Measurements from ENCODE around the gene ALDH16A1. TPM values are rescaled to one million over a fixed set of nuclear protein-coding genes. Genes with fewer than 3 reads are reported as not detected.
"Not testable (repeated sequence)": the region's sequence is repeated elsewhere in the genome, so short reads cannot be mapped to it uniquely, and the experiment has no call there.

ALDH16A1 gene
- total RNA-seq, 2 donors from 2014 or later: 16.8 to 17.5 TPM

DNA sequence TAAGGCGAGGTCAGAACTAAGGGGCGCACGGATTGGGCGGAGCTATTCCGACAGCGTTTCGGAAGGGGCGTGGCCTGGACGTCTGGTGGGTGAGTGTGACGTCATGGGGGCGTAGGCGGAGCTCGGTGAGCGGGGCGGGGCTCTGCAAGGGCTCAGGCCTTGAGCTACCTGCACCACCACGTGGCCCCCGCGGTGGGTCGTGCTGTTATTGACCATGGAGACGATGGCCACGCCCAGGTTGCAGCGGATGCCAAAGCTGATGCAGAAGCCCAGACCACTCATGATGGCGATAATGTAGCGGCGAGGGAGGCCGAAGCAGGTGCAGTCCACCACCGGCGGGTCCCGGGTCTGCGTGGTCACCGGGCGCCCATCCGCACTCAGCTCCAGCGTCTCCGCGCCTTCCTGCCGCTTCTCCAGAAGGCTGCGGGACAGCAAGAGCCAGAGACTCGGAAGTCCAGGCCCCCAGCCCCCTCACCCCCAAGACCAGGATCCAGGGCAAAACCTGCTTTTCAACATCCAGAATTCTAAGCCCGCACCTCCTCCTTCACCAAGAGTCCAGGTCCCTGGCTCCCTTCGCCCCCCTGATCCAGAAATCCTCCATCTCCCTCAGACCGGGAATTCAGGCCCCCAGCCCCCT, 16.5 kb upstream of the ALDH16A1 start:
- intact Hi-C loops (cut with DNase I): no loop called here
- ATAC-seq: no peak
- DNase-seq: no peak

DNA sequence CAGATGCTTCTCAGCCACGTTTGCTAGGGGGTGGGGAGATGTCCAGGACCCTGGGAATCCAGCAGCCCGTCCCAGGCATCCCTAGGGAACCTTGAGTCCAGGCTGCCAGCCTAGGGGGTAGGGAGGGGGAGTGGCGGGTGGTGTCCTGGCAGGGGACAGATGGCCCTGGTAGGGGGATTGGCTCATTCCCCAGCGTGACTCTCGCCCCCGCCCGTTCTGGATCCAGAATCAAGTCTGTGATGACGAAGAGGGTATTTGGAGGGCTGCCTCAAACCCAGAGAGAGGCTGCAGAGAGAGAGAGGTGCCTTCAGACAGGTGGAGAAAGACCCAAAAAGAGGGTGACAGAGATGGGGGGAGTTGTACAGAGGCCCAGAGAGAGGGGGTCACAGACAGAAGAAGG, 15.8 kb upstream of the ALDH16A1 start:
- intact Hi-C loops (cut with DNase I): no loop called here
- DNase-seq (no peak), ATAC-seq (no peak)

DNA sequence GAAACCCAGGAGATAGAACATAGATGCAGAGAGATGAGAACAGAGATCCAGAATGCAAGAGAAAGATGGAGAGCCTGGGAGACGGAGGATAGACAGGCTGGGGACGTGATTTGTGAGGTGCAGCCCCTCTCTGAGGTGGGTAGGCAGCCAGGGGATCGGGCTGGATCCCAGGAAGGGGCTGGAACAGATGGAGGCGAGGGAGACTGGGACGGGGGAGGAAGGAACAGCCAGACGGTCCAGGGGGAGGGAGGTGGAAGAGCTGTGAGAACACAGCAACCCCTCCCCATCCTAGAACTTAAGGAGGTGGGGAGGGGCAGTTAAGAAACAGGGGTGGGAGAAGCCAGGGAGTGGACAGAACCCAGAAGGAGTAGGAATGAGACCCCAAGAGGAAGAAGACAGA, 14.8 kb upstream of the ALDH16A1 start:
- intact Hi-C loops (cut with DNase I): no loop called here
- ATAC-seq: no peak
- no peak for DNase-seq

DNA sequence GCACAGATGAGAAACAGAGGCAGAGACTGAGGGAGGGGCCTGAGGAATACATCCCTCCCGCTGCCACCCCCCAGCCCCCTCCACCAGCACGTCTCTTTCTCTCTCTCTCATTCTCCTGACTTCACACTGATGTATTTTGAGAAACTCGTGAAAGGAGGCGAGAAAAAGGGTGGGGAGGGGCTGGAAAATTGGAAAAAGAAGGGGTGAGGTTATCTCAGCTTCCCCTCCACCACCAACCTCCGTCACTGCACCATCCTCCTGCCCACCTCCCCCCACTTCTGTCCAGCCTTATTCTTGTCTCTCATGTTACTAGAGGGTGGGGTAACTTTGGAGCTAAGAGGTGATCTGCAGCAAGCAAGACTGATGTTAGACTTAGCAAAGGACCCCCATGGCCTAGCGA, 13.2 kb upstream of the ALDH16A1 start:
- DNase-seq (no peak), ATAC-seq (no peak)
- intact Hi-C loops (cut with DNase I): loop anchor here (5.0 to 10.0 kb wide), 2 partner anchors 48 to 215 kb away; no protein-coding TSS in a partner anchor

DNA sequence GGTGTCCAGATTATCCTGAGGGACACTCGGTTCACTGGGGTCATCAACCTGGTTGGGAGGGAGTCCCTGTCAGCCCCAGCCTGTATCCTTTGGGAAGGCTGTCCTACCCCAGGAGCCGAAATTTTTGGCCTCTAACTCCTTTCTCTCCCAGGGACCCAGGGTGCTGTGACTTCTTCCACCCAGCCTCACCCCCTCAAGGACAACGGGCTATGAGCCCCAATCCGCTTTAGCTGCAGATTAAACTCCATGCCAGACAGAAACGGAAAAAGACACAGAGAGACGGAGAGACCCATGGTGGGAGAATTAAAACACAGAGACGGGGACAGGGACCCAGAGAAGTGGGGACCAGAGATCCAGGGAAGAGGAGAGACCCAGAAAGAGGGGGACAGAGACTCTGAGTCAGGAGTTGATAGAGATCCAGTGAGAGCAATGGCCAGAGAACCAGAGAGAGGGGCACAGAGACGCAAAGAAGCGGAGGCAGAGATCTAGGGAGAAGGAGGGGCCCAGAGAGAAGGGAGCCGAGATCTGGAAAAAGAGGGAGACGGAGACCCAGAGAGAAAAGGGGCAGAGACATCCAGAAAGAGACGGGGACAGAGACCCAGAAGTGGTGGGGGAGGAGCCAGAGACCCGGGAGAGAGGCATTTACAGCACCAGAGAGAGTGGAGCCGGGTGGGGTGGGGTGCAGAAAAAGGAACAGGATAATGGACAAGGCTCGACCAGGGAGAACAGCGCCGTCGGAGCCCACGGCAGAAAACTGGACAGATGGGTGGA, 12.4 kb upstream of the ALDH16A1 start:
- no peak for ATAC-seq
- intact Hi-C loops (cut with DNase I): loop anchor here (5.0 to 10.0 kb wide), 2 partner anchors 48 to 216 kb away; no protein-coding TSS in a partner anchor
- no peak for DNase-seq

DNA sequence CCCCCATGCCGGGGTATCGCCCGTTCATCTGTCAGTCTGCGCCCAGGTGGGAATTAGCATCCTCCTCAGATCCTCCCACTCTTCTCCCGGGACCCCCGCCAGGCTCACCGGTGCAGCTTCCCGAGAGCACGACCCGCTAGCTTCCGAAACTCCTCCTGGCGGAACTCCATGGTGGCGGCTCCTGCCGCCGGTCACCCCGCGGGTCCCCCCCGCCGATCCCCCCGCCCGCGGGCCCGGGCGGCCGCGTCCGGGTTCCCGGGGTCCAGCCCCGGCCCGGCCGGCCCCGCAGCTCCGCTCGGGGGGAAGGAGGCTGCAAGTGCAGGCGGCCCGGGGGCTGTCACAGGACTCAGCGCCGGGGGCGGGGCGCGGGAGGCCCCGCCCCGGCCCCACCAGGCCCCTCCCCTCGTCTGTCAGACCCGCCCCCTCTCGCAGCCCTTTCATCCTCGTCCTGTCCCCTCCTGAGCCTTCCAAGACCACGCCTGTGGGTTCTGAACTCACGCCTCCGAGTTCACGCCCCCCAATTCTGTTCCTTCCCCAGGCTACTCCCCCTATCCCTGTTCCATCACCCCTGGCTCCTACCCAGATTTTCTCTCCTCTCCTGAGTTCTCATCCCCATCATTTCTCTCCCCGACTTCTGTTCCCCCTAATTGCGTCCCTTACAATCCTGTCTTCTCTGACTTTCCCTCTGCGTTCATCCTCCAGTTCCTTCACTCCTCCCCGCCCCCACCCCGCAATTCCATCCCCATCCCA, 11.6 kb upstream of the ALDH16A1 start, which contains the start of gene SLC17A7:
Gene SLC17A7 (minus strand): TSS at position 318 of the 750 bp plus-strand sequence. CDS start 148 bp downstream, at position 170.
- DNase-seq: peak; percentile 53
- intact Hi-C loops (cut with DNase I): loop anchor here (5.0 to 10.0 kb wide), 2 partner anchors 49 to 217 kb away; no protein-coding TSS in a partner anchor

DNA sequence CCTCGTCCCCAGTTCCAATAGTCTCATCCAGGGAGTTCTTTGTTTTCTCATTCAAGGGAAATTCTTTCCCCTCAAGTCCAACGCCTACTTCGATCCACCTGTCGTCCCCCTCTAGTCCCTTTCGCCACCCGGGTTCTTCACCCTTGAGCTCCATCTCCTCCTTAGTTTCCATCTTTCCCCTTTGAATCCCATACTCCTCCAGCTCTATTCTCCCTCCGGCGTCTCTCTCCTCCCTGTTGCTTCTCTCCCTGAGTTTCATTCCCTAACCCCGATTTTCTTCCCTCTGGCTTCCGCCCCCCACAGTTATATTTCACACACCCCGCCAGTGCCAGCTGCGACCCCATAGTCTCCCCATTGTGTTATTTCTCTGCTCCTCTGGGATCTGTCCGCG, 11.1 kb upstream of the ALDH16A1 start:
- intact Hi-C loops (cut with DNase I): loop anchor here (5.0 to 10.0 kb wide), 2 partner anchors 50 to 217 kb away; no protein-coding TSS in a partner anchor
- DNase-seq (no peak), ATAC-seq (no peak)

More for the DNA sequence above, 11.6 kb upstream of the ALDH16A1 start, which contains the start of gene SLC17A7:
- ATAC-seq: peak in 1 of 2 donors; percentile 2

DNA sequence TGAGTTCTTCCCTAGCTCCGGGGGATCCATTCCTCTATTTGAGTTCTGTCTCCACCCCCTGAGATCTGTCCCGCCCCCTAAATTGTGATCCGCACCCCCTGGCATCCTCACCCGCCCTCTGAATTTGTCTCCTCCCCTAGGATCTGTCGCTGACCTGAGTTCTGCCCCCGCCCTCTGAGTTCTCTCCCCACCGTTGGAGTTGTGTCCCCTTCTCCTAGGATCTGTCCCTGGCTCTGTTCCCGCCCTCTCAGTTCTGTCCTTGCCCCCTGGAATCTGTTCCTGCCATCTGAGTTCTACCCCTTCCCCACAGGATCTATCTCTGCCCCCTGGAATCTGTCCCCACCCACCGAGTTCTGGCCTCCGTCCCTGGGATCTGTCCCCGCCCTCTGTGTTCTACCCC, 10.7 kb upstream of the ALDH16A1 start:
- ATAC-seq (peak in 1 of 2 donors; percentile 0), DNase-seq (peak; percentile 61)
- intact Hi-C loops (cut with DNase I): loop anchor here (5.0 to 10.0 kb wide), 2 partner anchors 50 to 218 kb away; no protein-coding TSS in a partner anchor

DNA sequence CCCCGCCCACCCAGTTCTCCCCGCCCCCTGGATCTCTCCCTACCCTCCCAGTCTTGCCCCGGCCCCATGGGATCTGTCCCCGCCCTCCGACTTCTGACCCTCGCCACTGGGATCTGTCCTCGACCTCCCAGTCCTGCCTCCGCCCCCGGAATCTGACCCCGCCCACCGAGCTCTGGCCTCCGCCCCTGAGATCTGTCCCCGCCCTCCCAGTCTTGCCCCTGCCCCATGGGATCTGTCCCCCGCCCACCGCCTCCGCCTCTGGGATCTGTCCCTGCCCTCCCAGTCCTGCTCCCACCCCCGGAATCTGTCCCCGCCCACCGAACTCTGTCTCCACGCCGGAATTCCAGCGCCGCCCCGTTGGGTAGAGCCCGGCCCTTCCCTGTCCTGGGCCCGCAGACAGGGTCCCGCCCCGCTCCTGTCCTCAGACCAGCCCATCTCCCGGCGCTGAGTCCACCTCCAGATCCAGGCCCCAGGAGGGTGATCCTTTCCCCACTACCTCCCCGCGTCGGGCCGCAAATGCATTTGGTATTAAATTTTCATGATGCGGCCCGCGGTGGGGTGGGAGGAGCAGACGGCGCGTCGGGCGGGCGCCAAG, 10.2 kb upstream of the ALDH16A1 start:
- peak; percentile 85 to 89 for ATAC-seq
- DNase-seq: peak; percentile 97
- intact Hi-C loops (cut with DNase I): loop anchor here (1.0 to 10.0 kb wide), 3 partner anchors 51 to 218 kb away; no protein-coding TSS in a partner anchor

DNA sequence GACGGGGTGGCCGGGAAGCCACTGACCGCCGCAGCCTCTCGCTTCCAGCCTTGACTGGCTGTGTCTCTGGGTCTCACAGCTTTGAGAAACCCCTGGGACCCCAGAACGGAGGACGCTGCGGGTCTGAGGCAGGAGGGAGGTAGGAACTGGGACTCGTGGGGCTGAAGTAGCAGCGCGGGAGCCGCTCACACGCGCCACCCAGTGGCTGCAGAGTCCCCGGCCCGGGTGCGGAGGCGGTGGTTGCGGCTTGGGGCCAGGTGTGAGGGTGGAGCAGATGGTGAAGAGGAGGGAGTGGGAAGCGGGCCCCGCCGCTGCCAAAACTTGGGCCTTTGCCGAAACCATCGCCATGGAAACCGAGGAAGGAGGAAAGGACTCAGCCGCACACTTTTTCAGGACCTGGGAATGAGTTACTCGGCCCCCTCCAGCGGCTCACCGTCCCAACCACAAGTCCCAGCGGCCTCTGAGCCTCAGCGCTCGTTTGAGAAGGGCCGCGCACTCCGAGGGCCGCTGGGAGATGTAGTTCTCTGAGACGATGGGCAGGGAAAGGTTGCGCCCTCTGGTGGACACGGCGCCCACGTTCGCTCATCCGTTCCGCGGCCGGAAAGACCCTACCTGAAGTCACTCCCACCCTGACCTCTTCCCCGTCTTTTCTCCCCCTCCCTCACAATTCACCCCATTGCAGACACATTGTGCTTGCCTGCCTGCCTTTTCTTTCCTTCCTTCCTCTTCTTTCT, 9.5 kb upstream of the ALDH16A1 start:
- peak; percentile 91 to 92 for ATAC-seq
- intact Hi-C loops (cut with DNase I): loop anchor here (1.0 to 10.0 kb wide), 3 partner anchors 51 to 219 kb away; no protein-coding TSS in a partner anchor
- peak; percentile 97 for DNase-seq

DNA sequence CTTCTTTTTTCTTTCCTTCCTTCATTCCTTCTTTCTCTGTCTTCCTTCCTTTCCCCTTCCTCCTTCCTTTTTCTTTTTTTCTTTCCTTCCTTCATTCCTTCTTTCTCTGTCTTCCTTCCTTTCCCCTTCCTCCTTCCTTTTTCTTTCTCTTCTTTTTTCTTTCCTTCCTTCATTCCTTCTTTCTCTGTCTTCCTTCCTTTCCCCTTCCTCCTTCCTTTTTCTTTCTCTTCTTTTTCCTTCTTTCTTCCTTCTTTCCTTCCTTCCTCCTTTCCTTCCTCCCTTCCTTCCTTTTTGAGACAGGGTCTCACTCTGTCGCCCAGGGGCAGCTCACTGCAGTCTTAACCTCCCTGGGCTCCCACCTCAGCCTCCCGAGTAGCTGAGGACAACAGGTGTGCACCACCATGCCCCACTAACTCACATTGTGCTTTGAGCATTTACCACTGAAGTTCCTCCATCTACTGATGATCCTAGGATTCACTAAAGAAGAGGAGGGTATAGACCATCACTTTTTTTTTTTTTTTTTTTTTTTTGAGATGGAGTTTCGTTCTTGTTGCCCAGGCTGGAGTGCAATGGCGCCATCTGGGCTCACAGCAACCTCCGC, 8.8 kb upstream of the ALDH16A1 start:
- not testable (repeated sequence) for DNase-seq, ATAC-seq
- intact Hi-C loops (cut with DNase I): loop anchor here (5.0 to 10.0 kb wide), 2 partner anchors 52 to 219 kb away; no protein-coding TSS in a partner anchor

DNA sequence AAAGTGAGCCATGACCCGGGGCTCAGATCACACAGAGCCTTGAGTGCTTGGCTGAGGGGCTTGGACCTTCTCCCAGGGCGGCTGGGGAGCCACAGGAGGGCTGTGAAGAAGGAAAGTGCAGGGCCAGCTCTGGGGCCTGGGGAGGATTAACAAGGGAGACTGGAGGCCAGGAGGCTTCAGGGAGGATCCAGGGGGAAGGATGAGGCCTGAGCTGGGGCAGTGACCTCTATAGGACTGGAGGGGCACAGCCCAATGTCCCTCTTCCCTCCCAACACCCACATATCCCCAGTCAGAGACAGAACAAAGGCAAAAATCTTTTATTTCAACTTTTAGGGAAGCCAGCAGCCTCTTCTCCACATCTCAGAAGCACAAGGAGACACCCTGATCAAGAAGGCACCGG, 7.0 kb upstream of the ALDH16A1 start:
- ATAC-seq (no peak), DNase-seq (no peak)
- intact Hi-C loops (cut with DNase I): loop anchor here in 1 of 2 donors (10.0 kb wide), 1 partner anchor 221 kb away; no protein-coding TSS in a partner anchor

DNA sequence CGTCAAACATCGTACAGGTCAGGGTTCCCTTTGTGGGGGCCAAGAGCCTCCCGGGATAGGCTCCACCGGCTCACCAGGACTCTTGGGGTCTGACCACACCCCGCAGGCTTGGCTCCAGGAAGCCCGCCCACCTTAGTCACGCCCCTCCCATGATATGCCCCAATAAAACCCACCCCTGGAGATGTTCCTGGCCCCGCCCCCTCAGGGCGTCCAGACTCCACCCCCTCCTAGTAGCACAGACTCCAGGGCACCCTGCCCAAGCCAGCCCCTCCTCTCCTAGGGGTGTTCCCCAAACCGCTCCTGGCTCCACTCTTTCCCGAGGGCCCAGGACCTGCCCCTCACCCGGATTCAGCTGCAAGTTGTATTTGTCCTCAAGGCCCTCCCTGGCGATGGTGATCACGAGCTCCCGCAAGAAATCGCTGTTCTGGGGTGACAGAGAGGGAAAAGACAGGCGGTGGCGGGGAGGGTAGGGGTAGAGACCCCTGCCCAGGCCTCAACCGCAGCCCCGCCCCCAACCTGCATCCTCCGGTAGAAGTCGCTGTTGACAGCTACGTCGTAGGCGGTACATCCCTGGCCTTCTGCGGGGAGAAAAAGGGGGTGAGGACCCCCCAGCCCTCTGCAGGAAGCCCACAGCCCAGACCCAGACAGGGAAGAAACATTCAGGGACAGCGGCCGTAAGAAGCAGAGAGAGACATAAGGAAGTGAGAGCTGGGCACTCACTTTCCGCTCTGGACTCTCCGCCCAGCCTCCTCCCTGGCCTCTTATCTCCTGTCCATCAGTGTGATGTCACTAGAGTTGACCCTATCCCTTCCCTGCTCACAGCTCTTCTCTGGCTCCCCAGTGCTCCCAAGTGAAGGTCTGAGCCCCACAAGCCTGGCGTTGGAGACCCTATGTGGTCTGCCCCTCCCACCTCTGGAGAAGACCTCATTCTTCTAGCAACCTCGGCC, 5.3 kb upstream of the ALDH16A1 start:
- no peak for ATAC-seq
- DNase-seq: peak; percentile 60
- intact Hi-C loops (cut with DNase I): loop anchor here in 1 of 2 donors (10.0 kb wide), 1 partner anchor 223 kb away; no protein-coding TSS in a partner anchor

DNA sequence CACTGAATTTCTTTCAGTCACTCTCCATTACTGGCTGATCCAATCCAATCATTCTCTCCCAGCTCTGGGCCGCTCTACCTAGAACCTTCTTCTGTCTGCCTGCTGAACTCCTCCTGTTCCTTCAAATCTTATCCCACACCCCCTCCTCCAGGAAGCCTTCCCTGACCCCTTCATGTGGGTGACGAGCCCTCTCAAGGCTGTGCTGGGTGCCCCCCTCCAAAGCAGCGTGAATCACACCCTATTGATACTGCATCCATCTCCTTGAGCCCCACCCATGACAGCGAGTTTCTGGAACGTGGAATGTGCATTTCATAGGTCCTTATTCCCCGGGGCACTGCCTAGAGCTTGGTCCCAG, 4.6 kb upstream of the ALDH16A1 start:
- intact Hi-C loops (cut with DNase I): loop anchor here in 1 of 2 donors (10.0 kb wide), 1 partner anchor 224 kb away; no protein-coding TSS in a partner anchor
- ATAC-seq: no peak
- DNase-seq: no peak

DNA sequence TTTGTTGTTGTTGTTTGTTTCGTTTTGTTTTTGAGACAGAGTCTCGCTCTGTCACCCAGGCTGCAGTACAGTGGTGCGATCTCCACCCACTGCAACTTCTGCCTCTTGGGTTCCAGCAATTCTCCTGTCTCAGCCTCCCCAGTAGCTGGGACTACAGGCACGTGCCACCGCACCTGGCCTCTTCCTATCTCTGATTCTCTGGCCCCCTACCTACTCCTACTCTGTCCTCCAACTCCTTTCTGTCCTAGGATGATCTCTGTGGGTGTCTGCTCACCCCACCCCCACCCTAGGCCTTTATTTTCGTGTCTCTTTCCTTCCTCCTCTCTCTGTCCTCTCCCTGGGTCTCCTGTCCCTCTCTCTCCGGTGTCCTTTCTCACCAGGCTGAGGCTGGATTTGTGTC, 2.6 kb upstream of the ALDH16A1 start:
- no peak for ATAC-seq
- intact Hi-C loops (cut with DNase I): no loop called here
- DNase-seq: no peak

DNA sequence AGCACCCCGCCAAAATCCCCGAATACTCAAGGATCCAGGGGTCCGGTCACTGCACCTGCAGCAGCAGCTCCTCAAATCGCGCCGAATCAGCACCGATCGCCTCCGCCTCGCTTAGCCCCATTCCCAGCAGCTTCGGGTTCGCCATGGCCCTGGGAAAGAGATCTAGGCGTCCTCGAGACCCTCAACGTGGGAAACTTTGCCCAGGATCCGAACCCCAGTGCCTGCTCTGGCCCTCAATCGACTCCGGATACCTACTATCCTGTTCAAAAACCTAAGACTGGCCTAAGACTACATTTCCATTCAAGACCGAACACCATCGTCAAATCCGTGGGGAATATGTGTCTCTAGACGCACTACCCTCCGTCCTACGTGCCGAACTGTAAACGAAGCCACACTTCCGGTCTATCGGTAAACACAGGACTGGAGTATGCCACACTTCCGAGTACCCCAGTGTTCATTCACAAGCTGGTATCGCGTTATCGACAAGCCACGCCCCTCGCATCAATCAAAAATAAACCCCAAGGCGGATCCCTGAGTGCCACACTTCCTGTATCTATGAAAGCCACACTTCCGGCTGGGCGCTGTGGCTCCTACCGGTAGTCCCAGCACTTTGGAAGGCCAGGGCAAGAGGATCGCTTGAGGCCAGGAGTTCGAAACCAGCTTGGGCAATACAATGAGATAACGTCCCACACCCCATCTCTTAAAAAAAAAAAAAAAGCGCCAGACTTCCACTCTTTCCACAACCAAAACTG, 1.4 kb upstream of the ALDH16A1 start, which contains the start of gene PIH1D1:
Gene PIH1D1 (minus strand): TSS at position 385 of the 752 bp plus-strand sequence. CDS start 240 bp downstream, at position 145.
- peak; percentile 98 for DNase-seq
- intact Hi-C loops (cut with DNase I): no loop called here
- peak; percentile 83 to 85 for ATAC-seq

Measured in left cardiac atrium (tissue), 4 donors.